KOPT-K1 (cell line): ENCODE measurements around the gene NUBP2.

ENCODE experiments used
- H3K27ac ChIP-seq: fragments of 200-600 bp; sonication (generic); 2 replicates; pipeline ENCODE4 v1.5.1; 2016; ENCODE audit warnings: antibody characterized with exemption, mild to moderate bottlenecking, low read depth, low read length; ENCODE audit not compliant: poor library complexity, severe bottlenecking
- H3K36me3 ChIP-seq: fragments of 200-600 bp; sonication (generic); 2 replicates; pipeline ENCODE4 v1.5.1; 2017; ENCODE audit warnings: antibody characterized with exemption, mild to moderate bottlenecking, low read length, moderate library complexity; ENCODE audit not compliant: insufficient read depth
- H3K9me3 ChIP-seq: fragments of 200-600 bp; sonication (generic); 2 replicates; pipeline ENCODE4 v1.5.1; 2017; ENCODE audit warnings: antibody characterized with exemption, low read length, mild to moderate bottlenecking; ENCODE audit not compliant: insufficient read depth, poor library complexity, severe bottlenecking

Gene NUBP2

GRCh38 chr16:1766231-1766630, 16.5 kb upstream of the NUBP2 start:
- no peaks in the 10 kb centered on the region for H3K9me3 ChIP-seq
- peaks cover 88% of the 10 kb centered on the region for H3K36me3 ChIP-seq
- H3K27ac ChIP-seq: no peak overlapping the region

GRCh38 chr16:1766701-1767100, 16.1 kb upstream of the NUBP2 start:
- H3K27ac ChIP-seq: no peak overlapping the region
- peaks cover 85% of the 10 kb centered on the region for H3K36me3 ChIP-seq
- no peaks in the 10 kb centered on the region for H3K9me3 ChIP-seq

DNA sequence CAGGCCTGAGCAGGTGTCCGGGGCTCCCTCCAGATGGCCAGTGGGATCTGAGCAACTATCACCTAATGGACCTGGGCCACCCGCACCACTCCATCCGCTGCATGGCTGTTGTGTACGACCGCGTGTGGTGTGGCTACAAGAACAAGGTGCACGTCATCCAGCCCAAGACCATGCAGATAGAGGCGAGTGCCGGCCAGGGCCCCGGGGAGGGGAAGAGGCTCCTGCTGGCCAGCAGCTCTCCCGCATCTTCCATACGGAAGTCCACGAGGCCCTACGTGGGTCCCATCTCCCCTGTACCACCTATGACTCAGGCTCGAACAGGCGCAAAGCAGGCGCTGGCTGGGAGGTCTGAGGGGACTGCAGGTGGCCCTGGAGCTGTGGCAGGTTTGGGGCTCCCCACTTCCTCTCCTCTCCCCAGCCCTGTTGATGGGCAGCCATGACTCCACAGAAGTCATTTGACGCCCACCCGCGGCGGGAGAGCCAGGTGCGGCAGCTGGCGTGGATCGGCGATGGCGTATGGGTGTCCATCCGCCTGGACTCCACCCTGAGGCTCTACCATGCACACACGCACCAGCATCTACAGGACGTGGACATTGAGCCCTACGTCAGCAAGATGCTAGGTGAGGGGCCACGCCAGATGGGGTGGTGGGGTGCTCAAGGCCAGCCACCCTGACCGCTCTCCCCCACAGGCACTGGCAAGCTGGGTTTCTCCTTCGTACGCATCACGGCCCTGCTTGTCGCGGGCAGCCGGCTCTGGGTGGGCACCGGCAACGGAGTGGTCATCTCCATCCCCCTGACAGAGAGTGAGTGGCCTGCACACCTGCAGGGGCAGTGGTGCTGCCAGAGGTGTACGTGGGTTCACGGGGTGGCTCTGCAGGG, 15.4 kb upstream of the NUBP2 start:
- no peak overlapping the region for H3K27ac ChIP-seq
- no peaks in the 10 kb centered on the region for H3K9me3 ChIP-seq
- H3K36me3 ChIP-seq: peaks cover 78% of the 10 kb centered on the region

DNA sequence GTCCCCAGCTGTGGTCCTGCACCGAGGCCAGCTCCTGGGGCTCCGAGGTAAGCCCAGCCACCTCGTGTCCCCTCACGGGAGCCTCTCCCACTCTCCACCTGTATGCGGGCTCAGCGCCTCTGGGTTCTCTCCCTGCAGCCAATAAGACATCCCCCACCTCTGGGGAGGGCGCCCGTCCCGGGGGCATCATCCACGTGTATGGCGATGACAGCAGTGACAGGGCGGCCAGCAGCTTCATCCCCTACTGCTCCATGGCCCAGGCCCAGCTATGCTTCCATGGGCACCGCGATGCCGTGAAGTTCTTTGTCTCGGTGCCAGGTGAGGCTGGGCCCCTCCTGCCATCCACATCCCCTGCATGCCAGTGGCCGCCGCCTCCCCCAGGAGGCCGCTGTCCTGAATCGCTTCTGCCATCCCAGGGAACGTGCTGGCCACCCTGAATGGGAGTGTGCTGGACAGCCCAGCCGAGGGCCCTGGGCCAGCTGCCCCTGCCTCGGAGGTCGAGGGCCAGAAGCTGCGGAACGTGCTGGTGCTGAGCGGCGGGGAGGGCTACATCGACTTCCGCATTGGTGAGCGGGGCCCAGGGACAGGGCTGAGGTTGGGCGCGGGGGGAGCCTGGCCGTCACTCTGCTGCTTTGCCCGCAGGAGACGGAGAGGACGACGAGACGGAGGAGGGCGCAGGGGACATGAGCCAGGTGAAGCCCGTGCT, 14.5 kb upstream of the NUBP2 start:
- peaks cover 70% of the 10 kb centered on the region for H3K36me3 ChIP-seq
- H3K9me3 ChIP-seq: no peaks in the 10 kb centered on the region
- H3K27ac ChIP-seq: no peak overlapping the region

DNA sequence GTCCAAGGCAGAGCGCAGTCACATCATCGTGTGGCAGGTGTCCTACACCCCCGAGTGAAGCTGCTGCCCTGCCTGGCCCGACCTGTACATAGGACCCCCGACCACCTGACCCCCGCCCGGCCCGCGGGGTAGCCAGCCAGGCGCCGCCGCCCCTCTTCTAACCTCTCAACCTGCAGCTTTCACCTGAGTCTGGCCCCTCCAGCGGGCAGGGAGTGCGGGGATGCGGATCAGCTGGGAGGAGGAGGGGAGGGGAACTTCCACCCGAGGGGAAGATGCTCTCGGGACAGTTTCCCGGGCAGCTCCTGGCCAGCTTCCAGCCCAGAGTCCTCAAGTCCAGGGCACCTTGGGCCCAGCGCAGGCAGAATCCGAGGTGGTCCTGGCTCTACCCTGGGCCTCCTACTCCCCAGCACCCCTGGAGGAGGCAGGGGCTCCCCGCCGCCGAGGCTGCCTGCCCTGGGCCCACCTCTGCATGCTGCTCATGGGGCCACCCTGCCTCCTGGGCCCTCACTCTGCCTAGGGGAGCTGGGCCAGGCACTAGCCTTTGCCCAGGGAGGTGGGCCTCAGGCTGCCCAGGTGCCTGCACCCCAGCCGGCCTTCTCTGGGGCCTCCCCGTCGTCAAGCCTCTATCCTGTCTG, 13.9 kb upstream of the NUBP2 start:
- Histone ChIP-seq H3K36me3 (peaks cover 65% of the 10 kb centered on the region), H3K9me3 (no peaks in the 10 kb centered on the region), H3K27ac (no peak overlapping the region)

DNA sequence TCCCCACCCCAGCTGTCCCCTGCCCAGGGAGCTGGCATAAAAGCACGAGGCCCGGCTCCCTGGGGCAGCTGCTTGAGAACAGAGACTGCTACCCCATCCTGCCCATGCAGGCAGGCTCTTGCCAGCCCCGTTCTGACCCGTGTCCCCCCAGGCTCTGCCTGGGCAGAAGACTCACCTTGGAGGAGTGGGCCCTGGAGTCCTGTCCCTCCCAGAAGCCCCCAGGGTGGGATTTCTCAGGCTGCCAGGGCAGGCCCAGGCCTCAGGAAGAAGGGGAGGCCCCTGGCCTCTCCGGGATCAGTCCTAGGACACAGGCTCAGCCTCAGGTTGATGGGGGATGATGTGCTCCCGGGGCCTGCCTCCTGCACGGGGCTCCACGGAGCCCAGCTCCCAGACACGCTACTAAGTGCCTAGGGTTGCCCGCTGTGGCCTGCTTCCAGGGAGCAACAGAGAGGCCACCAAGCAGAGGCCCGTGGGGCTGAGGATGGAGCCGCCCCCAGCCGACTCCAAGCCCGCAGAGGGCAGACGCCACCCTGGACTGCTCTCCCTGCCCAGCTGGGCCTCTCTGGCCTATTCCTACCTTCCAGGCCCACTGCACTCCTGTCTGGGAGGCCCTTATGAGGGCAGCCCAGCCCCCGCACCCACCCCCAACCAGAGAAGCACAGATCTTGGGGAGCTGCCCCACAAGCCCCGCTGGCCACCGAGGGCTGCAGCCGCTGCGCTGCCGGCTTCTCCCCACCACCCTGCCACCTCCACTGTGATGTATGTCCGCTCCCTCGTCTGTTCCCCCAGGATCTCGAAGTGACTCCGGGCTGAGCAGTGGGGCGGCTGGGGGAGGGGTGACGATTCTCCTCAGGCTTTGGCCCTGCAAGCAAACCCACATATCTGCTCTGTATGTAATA, 13.1 kb upstream of the NUBP2 start:
- H3K27ac ChIP-seq: no peak overlapping the region
- peaks cover 58% of the 10 kb centered on the region for H3K36me3 ChIP-seq
- no peaks in the 10 kb centered on the region for H3K9me3 ChIP-seq

DNA sequence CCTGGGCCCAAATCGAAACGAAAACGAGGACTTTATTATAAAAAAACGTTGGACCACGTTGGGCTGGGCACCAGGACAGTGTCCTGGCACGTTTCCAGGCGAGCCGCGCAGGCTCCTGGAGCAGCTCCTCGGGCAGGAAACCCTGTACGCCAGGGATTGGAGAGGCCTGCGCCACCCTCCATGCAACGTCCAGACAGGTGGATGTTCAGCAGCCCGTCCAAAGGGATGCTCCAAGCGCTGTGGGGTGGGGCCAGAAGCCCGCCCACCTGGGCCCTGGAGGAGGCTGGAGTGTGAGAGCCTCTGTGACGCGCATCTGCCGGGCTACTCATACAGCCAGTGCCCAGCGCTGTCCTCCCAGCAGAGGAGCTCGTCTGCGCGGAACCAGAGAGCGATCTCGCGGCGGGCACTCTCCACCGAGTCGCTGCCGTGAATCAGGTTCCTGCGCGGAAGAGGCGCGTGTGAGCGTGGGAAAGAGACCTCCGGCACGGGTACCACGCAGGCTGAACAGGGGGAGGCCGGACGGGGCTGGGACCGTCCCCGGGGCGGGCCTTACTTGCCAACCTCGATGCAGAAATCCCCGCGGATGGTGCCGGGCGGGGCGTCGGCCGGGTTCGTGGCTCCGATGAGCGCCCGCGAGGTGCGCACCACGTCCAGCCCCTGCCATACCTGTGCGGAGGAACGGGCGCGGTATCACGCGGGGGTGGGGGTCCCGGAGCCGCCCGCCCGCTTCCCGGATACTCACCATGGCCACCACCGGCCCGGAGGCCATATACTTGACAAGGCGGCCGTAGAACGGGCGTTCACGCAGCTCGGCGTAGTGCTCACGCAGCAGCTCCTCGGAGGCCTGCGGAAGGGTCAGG, 12.2 kb upstream of the NUBP2 start:
- Histone ChIP-seq H3K9me3 (no peaks in the 10 kb centered on the region), H3K36me3 (peaks cover 53% of the 10 kb centered on the region; the same call in 1 of the 2 replicates), H3K27ac (peak overlapping the region; percentile 85)

DNA sequence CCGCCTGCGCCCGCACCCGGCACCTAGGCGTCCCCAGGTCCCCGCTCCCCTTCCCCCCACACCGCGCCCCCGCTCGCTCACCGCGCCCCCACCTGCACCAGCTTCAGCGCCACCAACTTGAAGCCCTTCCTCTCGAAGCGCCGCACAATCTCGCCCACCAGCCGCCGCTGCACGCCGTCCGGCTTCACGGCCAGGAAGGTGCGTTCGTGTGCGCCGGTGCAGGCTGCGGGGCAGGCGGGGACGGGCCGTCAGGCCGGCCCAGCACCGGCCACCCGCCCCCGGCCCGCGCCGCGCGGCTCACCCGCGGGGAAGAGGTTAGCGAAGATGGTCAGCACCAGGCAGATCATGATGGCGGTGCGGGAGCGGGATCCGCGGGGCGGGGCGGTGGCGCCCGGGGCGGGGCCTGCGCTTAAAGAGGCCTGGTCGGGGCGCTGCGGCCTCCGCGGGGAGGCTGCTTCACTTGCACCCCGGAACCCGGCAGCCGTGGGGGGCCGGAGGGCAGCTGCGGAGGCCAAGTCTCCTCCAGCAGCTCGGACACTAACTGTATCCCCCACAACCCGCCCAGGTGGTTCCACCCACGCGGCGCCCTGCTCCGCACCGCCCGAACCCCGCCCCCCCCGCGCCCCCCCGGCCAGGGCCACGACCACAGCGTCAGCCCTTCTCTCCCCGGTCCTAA, 11.4 kb upstream of the NUBP2 start, which contains the start of gene NME3:
Gene NME3, minus strand, starts transcription at position 356 of the 676 bp plus-strand sequence. Its CDS starts 9 bp downstream, at position 347.
- H3K36me3 ChIP-seq: peaks cover 52% of the 10 kb centered on the region; the same call in 1 of the 2 replicates
- no peaks in the 10 kb centered on the region for H3K9me3 ChIP-seq
- H3K27ac ChIP-seq: peak within 1 kb of the TSS; percentile 85

GRCh38 chr16:1771864-1772361, 10.8 kb upstream of the NUBP2 start:
- Histone ChIP-seq H3K36me3 (peaks cover 52% of the 10 kb centered on the region; the same call in 1 of the 2 replicates), H3K9me3 (no peaks in the 10 kb centered on the region), H3K27ac (peak overlapping the region; percentile 85)

DNA sequence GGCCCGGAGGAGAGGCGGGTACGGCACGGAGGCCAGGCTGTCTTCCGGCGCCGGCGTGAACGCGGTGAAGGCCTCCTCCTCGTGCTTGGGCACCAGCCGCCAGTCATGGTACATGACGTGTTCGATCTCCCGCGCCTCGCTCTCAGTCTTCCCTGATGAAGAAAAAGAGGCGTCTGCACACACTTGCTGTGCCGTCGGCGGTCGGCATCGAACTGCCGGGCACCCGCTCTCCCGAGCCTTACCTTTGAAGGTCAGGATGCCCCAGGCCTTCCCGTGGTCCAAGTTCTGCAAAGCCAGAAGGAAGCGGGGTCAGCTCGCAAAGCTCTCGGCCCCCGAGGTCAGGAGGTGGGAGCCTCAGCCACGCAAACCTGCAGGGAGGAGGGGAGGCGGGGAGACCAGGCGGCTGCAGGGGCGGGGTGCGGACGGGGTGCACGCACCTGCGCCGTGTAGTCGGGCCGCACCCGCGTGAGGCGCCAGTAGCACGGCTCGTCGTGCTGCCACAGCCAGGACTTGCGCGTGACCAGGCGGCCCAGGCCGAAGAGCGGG, 10.3 kb upstream of the NUBP2 start, which contains the start of gene EME2:
Gene EME2, plus strand, starts transcription at position 449 of the 546 bp plus-strand sequence. CDS start 418 bp downstream, outside the sequence.
- peak within 1 kb of the TSS; percentile 85 for H3K27ac ChIP-seq
- H3K36me3 ChIP-seq: peaks cover 52% of the 10 kb centered on the region; the same call in 1 of the 2 replicates
- H3K9me3 ChIP-seq: no peaks in the 10 kb centered on the region

DNA sequence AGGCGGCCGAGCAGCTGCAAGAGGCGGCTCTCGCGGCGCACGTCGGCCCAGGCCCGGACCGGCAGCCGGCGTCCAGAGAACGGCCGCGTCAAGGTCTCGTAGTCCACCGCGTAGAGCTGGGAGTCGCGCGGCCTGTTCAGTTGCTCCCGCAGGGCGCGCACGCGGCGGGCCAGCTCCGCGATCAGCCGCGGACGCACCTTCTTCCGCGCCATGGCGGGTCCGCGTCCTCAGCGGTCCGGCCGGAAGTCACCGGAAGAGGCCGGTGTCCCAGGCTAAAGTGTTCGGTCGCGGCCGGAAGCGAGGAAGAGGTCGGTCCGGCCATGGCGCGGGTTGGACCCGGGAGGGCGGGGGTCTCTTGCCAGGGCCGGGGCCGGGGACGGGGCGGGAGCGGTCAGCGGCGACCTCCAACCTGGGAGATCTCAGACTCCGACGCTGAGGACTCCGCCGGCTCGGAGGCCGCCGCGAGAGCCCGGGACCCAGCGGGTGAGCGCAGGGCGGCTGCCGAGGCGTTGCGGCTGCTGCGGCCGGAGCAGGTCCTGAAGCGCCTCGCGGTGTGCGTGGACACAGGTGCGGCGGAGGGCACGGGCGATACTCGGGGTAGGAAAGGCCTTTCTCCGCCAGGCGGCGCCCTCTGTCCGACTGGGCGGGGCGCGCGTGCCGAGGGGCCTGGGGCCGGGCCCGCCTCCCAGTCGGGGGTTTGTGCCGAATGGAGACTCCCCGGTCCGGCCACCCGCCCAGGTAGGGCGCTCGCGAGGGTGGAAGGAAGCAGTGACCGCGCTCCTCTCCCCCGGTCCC, 9.7 kb upstream of the NUBP2 start, which contains the start of gene MRPS34:
Gene MRPS34, minus strand, starts transcription at position 227 of the 795 bp plus-strand sequence. Its CDS starts 15 bp downstream, at position 212.
- H3K27ac ChIP-seq: peak within 1 kb of the TSS; percentile 85
- H3K36me3 ChIP-seq: peaks cover 52% of the 10 kb centered on the region; the same call in 1 of the 2 replicates
- no peaks in the 10 kb centered on the region for H3K9me3 ChIP-seq
